ENCODE data around the gene ACVR1.

The ACVR1 gene

DNA sequence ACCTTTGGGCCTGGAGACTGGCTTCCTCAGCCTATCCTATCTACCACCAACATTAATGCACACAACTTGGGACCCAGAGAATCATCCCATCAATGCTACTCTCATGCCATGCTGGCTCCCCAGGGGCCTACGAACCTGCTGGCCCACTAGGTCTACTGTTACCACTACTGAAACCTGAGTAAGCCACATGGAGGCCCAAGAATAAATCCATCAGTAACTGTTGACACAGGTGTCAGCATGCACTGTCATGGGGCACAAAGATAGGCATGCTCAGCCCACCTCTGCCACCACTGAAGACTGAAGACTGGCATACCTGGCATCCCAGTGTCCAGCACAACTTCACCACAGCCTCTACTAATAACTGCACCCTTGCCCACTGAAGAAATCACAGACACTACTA is 176.3 kb downstream of the ACVR1 start:
- DNase-seq (ENCODE audit: low read depth), result no peak

- DNase-seq (ENCODE audit: low read depth), result no peak
These were observed 177.1 kb downstream of the ACVR1 start for GRCh38 chr2:157699009-157699408.

DNA sequence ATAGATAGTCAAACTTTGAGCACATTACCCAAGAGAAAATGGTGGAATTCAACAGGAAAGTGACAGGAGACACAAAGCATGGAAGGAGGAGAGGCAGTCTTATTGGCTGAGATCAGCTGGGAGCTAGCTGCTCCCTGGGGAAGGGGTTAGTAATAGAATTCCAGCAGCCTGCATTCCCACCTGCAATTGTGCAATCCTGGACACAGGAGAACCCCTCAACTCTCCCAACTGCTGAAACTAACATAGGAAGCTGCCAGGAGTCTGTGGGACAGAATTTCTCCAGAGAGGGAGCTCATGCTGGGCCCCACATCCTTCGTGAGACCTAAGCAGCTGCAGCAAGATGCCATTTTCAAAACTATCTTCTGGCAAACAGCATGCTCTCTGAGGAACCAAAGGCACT is 177.7 kb downstream of the ACVR1 start:
- DNase-seq (ENCODE audit: low read depth), result no peak

DNA sequence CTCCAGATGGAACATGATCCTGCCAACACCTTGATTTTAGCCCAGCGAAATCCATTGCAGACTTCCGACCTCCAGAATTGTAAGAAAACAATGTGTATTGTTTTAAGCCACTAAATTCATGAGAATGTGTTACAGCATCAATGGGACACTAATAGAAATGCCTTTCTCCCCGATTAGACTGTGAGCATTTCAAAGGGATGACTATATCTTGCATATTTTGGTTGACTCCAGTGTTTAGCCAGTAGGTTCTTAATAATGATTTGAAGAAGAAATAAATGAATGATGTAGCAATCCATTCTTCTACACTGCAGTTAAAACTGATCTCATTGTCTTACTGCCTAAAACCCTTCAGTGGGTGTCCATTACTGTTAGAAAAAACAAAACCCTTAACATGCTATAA is 180.1 kb downstream of the ACVR1 start:
- no peak for DNase-seq (ENCODE audit: low read depth)

GRCh38 chr2:157692768-157693167 is 183.4 kb downstream of the ACVR1 start:
- no peak for DNase-seq (ENCODE audit: low read depth)

DNA sequence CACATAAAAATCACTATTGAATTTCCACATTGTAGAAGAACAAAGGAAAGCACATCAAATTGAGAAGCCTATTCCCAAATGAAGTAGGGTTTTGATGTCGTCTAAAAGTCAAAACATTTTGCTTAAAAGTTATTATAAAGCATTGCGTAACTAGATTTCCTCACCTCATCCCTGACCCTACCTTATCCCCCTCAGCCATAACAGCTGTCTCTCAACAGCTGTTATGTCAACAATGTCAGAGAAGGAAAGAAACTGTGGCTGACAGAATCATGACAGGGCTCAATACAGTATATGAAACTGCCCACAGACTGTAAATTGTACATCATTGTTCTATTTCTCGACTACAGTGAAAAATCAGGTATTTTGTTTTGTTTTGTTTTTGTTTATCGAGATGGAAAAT is 184.4 kb downstream of the ACVR1 start:
- DNase-seq (ENCODE audit: low read depth), result no peak

- no peak for DNase-seq (ENCODE audit: low read depth)
These were observed 185.0 kb downstream of the ACVR1 start for GRCh38 chr2:157691131-157691530.

Data from CMK (cell line).